Posterior vena cava (tissue), 2 donors: ENCODE measurements around the gene ESPNL. TPM values are rescaled to one million over a fixed set of nuclear protein-coding genes. Genes with fewer than 3 reads are reported as not detected.

Experiments
- DNase-seq: peaks from one replicate; pipeline ENCODE4 v3.0.0-alpha.2; 2020; ENCODE audit warnings: low spot score
- intact Hi-C, 2 donors: fragments of 100-400 bp; cut with DNase I; formaldehyde crosslinking; loops; one replicate each; pipeline versions ENCODE4 v1.14.1 to v1.14.2; 2022 to 2023
- total RNA-seq, 2 donors: library from RNA; stranded (reverse); fragmentation: NEBNext Ultra II Directional; extraction: Animal tissue kit (Norgen Biotek cat#: 25700); gene quantifications; one replicate each; pipeline ENCODE4 v1.2.1, GENCODE V29; 2021
- donor health status: DM: yes; HTN: yes; CAD: no.
- donor health status: DM: yes; HTN: yes; CAD: no.

The ESPNL gene
- total RNA-seq, 2 donors from 2014 or later = 0.24 to 3.0 TPM

DNA sequence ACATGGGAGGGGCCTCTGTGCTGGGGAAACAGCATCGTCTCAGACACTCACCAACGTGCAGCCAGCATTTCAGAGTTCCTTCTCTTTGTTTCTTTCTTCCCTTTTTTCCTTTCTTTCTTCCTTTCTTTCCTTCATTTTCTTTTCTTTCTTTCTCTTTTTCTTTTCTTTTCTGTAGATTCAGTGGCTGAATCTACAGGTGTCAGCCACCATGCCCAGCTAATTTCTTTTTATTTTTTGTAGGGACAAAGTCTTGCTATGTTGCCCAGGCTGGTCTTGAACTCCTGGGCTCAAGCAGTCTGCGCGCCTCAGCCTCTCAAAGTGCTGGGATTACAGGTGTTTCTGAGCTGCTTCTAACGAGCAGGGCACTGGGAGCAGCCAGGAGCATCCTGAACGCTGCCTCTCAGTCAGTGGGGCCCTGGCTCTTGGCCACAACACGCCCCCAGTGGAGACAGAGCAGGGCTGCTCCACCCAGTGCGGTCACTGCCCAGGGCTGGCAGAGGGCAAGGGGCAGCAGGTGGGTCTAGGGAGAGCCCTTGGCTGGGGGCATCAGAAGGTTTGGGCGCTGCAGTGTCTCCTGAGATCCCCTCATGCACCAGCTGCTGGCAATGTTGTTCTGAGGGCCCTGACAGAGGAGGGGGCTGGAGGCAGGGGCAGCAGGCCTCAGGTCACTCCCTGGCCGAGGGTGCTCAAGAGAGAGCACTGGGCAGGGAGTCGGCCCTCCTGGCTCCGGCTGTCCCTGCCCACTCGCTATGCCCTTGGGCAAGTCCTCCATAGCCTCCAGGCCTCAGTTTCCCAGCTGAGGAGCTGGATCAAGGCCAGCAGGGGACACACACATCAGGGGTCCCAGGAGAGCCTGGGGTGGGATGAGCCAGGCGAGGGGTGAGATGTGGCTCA lies 33.6 kb downstream of the ESPNL start:
- intact Hi-C loops = no loop called here
- peak; percentile 62 for DNase-seq

DNA sequence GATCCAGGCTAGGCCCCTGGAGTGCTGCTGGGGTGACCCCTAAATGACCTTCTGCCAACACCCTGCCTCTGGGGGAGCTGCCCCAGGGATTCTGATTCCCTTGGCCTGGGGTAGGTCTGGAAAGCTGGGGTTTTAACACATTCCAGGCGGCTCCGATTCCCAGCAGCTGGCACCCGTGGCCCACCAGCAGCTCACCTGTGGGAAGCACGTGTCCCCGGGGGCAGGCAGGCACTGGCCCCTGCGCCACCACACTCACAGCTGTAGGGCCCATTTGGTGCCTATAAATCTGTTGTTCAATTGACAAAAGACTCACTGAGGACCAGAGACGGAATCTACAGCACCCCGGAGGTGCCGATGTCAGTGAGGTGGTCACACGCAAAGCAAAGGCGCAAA lies 34.2 kb downstream of the ESPNL start:
- intact Hi-C loops = no loop called here
- DNase-seq = peak; percentile 69

DNA sequence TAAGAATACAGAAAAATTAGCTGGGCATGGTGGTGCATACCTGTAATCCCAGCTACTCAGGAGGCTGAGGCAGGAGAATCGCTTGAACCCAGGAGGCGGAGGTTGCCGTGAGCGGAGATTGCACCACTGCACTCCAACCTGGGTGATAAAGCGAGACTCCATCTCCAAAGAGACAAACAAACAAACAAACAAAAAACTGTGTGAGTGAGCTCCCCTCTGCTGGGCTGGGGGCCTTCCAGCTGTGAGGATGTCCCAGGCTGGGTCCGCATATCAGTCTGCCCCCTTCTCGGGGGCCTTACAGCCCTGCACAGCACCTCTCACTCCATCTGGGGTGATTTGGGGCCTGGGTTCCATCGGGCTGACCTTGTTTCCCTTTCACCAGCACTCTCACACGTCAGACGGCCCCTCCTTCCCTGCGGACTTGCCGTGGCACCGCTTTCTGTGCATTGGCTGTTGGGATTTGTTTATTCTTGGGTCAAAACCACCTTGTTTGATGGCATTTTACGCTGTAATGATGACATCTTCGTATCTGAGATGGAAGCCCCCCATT lies 35.5 kb downstream of the ESPNL start:
- peak; percentile 64 for DNase-seq
- intact Hi-C loops = no loop called here

DNA sequence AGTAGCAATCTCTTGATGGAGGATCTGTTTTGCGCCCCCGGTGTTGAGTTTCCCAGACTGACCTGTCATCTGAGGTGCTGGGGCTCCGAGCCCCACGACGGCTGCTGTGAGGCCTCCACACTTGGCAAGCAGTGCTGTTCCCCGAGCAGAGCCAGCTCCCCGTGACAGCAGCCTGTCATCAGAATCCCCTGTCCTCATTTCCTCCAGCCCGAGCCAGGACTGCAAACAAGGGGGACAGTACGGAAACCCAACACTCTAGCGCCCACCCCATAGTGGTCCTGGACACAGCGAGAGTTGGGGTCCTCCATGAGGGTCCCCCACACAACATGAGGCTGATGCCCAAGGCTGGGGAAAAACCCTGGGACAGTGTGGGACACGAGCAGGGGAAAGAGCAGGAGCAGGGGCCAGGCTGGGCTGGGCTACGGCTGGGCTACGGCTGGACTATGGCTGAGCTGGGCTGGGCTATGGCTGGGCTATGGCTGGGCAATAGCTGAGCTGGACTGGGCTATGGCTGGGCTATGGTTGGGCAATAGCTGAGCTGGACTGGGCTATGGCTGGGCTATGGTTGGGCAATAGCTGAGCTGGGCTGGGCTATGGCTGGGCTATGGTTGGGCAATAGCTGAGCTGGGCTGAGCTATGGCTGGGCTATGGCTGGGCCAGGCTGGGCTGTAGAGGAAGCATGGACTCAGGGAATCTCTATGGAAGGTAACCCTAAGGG lies 36.8 kb downstream of the ESPNL start:
- intact Hi-C loops = no loop called here
- peak; percentile 93 for DNase-seq

DNA sequence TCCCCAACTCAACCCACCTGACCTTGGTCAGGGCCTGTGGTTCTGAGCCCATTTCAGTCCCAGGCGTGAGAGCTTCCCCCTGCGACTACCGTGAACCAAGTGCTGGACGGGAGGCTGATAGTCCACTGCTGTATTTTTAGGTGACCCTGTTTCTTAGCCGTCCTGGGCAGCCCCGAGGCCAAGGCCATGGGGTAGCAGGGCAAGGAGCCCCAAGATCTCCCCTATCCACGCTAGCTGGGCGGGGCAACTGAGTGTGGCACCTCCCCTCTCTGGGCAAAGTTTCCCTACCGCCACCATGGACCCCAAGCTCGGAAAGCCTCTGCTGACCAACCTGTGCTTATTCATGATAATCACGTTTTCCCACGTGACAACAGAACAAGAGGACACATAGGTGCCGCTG lies 37.7 kb downstream of the ESPNL start:
- intact Hi-C loops = no loop called here
- DNase-seq = no peak

DNA sequence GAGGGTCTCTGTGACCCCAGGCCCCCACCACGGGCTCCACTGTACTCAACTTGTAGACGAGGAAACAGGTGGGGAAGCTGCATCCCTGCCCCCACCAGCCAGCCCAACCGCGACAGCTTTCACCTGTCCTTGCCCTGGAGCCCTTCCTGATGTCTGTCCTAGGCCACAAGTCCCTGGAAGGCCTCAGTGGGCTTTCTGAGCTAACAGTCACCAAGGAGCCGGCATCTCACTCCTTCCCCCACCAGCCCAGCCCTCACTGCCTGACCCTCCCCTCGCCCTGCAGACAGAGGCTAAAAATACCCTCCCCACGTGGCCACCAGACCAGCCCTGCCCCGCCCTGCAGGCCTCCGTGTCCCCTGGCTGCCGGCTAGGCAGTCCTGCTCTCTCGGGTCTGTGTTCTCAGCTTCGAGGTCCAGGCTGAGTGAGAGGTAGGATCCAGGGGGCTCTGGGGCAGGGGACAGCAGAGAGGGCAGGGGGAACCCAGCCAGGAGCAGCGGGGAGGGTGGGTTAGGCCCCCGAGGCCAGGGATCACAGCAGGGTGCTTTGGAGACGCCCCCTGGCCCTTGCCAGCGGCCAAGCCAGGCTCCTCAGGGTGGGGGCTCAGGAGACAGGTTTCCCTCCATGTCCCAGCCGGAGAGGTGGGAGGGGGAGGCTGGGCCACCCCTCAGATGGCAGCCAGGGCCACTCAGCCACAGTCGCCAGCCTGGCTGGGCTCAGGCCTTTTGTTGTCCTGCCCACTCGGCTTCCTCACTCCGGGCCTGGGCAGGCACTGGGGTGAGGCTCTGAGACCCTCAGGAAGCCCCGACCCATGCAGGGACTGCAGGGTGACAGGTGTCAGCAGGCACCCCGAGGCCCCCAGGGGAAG lies 38.4 kb downstream of the ESPNL start, which contains the start of gene KLHL30:
Gene KLHL30, plus strand, starts transcription at position 338 of the 865 bp plus-strand sequence. CDS start 2,087 bp downstream, outside the sequence.
- intact Hi-C loops = no loop called here
- DNase-seq = no peak

DNA sequence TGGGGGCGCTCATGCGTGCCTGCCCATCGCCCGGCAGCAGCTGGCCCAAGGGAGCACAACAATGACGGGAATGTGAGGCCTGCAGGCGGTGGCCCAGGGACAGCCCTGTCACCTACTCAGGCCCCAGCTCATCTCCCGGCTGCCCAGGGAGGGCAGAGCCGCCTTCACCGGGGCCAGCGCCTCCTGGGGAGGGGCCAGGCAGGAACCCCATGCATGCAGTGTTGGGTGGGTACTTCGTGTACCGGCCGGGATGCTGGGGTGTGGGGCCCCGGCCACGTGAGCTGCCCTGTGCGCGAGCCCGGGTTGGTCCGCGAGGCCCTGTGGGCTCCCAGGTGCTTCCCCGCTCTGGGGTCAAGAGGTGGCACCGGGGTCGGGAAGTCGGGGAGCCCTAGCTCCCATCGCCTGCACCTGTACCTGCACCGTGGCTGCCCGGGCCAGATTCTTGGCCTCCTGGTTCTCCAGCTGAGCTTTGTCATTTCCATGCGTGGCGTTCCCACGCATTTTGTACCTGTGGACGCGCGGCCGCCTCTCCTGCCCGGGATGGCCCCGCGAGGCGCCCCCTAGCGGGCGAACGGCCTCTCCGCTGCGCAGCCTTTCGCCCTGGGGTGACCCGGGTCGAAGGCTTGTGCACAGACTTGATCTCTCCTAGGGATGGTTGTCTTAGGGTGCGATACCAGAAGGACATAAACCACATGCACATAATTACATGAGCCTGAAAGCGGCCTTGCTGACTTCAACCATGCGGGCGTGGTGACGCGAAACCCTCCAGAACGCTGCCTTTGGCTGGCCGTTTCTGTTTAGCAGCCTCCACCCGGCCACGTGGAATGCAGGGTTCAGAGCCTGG lies 39.3 kb downstream of the ESPNL start:
- intact Hi-C loops = no loop called here
- no peak for DNase-seq

DNA sequence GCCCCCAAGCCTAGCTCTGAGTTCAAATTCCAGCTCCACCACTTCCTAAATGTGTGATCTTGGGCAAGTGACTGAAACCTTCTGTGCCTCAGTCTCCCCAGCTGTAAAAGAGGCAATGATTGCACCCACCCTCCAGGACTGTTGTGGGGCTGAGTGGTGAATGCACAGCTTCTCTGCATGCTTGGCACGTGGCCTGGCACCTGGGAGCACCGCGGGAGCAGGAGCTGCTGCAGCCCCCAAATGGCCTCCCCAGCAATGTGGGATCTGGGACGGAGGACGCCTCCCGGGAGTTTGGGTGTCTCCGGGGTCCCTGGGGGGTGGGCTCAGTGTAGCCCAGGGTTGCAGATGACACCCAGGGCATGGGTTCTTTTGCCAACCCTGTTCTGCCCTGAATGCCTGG lies 39.9 kb downstream of the ESPNL start:
- intact Hi-C loops = no loop called here
- DNase-seq = no peak

DNA sequence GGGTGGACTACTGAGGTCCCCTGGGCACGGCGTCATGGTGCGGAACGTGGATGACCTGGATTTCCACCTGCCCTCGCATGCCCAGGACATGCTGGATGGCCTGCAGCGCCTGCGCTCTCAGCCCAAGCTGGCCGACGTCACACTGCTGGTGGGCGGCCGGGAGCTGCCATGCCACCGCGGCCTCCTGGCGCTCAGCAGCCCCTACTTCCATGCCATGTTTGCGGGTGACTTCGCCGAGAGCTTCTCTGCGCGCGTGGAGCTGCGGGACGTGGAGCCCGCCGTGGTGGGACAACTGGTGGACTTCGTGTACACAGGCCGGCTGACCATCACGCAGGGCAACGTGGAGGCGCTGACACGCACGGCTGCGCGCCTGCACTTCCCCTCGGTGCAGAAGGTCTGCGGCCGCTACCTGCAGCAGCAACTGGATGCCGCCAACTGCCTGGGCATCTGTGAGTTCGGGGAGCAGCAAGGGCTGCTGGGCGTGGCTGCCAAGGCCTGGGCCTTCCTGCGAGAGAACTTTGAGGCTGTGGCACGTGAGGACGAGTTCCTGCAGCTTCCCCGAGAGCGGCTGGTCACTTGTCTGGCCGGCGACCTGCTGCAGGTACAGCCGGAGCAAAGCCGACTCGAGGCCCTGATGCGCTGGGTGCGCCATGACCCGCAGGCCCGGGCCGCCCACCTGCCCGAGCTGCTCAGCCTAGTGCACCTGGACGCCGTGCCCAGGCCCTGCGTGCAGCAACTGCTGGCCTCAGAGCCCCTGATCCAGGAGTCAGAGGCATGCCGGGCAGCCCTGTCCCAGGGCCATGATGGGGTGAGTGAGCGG lies 40.8 kb downstream of the ESPNL start:
- DNase-seq = no peak
- intact Hi-C loops = no loop called here

DNA sequence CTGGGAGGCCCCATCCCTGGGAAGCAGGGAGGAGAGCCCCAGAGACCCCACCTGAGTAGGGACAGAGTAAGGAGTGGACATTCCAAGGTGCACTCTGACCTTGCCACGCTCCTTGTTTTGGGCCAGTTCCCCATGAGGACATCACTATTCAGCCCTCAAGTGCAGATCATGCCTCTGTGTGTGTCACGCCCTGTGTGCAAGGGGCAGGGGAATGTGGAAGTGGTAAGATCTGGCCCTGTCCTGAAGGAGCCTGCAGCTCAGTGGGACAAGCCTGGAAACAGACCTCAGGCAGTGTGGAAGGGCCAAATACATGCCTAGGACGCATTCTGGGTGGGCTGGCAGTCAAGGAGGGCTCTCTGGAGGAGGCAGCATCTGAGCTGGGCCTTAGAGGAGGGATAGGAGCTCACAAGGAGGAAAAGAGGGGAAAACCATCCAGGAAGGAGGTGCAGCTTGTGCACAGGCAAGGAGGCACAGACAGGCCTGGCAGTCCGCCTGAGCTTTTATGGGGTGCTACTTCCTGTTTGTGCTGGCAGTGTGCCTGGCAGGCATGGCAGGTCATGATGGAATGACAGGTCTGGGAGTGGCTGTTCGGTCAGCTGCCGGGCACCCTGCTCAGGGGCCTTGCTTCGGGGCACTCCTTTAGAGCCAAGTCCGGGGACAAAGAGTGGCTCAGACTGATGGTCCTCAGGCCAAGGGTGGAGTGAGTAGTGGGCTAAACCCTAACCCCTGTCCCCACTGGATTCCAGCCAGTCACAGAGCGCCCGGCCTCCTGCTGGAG lies 41.6 kb downstream of the ESPNL start:
- DNase-seq = no peak
- intact Hi-C loops = no loop called here

DNA sequence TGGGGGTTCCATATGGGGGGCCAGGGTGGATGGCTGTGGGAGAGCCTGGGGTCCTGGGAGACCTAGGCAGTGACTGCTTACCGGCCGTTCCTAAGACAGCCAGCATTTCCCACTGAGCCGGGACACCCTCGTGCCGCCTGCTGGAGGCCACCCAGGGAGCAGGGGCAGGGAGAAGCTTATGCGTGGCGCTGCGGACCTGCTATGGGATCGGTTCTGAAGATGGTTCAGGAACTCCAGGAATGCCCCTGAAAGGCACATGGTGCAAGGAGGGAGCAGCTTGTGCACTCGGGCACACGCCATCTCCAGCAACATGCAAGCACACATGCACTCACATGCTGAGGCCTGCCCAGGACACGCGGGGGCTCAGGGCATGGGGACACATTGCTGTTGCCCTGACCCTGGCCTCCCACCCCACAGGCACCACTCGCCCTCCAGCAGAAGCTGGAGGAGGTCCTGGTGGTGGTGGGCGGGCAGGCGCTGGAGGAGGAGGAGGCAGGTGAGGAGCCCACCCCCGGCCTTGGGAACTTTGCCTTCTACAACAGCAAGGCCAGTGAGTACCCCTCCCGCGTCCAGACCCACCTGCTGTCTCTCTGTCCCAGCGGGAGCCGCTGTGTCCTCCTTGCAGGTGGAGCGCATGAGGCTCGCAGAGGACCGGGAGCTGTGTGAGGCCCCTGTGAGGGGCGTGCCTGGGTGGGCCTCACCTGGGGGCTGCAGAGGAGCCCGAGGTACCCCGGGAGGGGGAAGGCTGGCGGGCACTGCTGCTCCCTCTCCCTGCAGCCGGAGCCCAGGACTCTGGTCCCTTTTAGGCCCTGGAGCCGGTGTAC lies 42.5 kb downstream of the ESPNL start:
- intact Hi-C loops = no loop called here

DNA sequence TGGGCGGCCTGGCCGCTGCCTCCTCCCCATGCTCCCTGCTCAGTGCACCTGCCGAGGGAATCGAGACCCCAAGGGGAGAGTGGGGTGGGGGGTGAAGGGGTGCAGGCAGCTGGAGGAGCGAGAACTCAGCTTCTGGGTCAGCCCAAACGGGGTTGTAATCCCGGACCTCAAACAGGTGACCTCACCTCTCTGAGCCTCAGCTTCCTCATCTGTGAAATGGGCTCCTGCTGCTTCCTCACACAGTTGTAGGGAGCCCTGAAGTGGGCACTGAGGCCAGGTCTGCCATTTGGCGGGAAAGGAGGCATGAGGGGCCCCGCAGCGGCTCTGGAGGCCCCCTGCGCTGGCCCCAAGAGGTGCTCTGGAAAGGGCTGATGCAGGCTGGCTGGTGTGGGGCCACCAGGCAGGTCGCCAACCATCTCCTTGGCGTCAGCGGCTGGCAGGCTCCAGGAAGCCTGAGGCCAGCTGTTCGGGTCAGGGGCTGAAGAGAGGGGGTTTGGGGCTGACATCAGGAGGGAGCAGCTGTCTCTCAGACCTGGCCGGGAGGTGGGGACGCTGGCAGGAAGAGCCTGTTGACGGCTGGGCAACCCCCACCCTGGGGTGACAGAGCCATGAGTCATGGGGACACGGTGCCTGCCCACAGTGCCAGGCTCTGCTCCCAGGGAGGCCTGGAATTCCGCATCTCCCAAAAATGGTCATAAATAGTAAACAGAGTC lies 43.3 kb downstream of the ESPNL start:
- no peak for DNase-seq
- intact Hi-C loops = no loop called here

More for the DNA sequence above, 42.5 kb downstream of the ESPNL start:
- no peak for DNase-seq

DNA sequence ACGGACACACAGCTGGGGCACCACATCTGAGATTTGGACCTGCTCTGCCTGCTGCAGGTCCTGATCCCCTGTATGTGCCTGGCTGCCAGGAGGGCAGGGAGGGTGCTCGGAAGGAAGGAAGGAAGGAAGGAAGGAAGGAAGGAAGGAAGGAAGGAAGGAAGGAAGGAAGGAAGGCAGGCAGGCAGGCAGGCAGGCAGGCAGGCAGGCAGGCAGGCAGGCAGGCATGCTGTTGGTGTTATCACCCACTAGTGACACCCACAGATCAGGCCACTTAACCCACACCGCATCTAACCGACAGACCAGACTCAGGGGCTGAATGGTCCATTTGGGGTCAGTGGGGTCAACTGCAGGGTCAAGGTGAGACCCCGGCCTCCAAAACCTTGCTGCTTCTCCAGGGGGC lies 44.1 kb downstream of the ESPNL start:
- DNase-seq = no peak
- intact Hi-C loops = no loop called here

DNA sequence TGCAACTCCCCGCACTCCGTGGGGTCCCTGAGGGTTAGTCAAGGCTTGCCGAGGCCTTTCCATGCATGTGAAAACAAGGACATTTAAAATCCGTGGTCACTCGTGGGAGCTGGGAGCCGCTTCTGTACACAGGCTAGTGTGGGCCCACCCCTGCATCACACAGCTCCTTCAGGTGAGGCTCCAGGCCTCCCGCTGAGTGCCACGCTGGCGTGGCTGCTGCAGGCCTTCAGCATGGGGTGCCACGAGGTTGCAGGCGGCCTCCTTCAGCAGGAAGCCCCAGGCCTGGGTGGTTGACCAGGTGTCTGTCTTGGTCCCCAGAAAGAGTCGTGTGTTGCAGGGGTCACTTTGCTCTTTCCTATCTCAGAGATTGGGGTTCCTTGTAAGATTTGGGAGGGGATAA lies 44.9 kb downstream of the ESPNL start:
- DNase-seq = no peak
- intact Hi-C loops = no loop called here

DNA sequence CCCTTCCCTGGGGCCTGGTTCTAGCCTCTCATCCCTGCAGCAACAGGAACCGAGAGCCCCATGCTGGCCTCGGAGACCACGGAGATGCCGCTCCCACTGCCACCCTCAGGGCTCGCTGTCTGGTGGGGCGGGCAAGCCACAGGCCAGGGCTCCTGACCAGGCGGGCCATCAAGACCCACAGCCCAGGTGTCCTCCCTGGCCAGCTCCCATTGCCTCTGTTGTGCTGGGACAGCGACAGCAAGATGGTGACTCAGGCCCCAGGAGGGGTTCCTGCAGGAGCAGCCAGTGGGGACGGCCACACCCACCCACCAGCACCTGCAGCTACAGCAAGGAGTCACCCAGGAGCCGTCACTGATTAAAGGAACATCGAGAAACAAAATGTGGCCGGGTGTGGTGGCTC lies 45.7 kb downstream of the ESPNL start:
- intact Hi-C loops = no loop called here

More for the DNA sequence above, 45.7 kb downstream of the ESPNL start:
- no peak for DNase-seq
